Measurements from ENCODE around the gene B3GNT7. TPM values are rescaled to one million over a fixed set of nuclear protein-coding genes. Genes with fewer than 3 reads are reported as not detected.
A peak's percentile ranks its signal among the peaks of the same experiment; 100 is the strongest.

B3GNT7 gene
- total RNA-seq, 1 donor from 2014 or later = 0.79 TPM

- TF ChIP-seq CTCF (conservative IDR thresholded peaks at IDR 0.05) = no peak
- DNase-seq (ENCODE audit: low read depth, low spot score) = no peak
- H3K9me3 Mint-ChIP-seq = peaks cover 2% of the 10 kb centered on the region
- no peaks in the 10 kb centered on the region for H3K36me3 Mint-ChIP-seq (ENCODE audit: low read depth)
- peaks cover 18% of the 10 kb centered on the region for H3K27me3 Mint-ChIP-seq (ENCODE audit: low read depth)
- peak overlapping the region; percentile 84 for H3K27ac Mint-ChIP-seq (ENCODE audit: unreplicated experiment)
- peaks cover 8% of the 10 kb centered on the region for H3K4me1 Mint-ChIP-seq
- no peak overlapping the region for H3K4me3 Mint-ChIP-seq
Measured at GRCh38 chr2:231379266-231380215, 16.0 kb upstream of the B3GNT7 start.

- no peak for DNase-seq (ENCODE audit: low read depth, low spot score)
- H3K4me3 Mint-ChIP-seq = no peak overlapping the region
- peaks cover 17% of the 10 kb centered on the region for H3K27me3 Mint-ChIP-seq (ENCODE audit: low read depth)
- peak overlapping the region; percentile 62 for H3K27ac Mint-ChIP-seq (ENCODE audit: unreplicated experiment)
- no peak for TF ChIP-seq CTCF (conservative IDR thresholded peaks at IDR 0.05)
- H3K4me1 Mint-ChIP-seq = peaks cover 8% of the 10 kb centered on the region
- peaks cover 6% of the 10 kb centered on the region for H3K9me3 Mint-ChIP-seq
- peaks cover 3% of the 10 kb centered on the region for H3K36me3 Mint-ChIP-seq (ENCODE audit: low read depth)
Measured at GRCh38 chr2:231380307-231380706, 15.2 kb upstream of the B3GNT7 start.

- Mint-ChIP-seq H3K4me1 (peaks cover 8% of the 10 kb centered on the region), H3K9me3 (peaks cover 6% of the 10 kb centered on the region), H3K36me3 (ENCODE audit: low read depth) (peaks cover 9% of the 10 kb centered on the region), H3K4me3 (no peak overlapping the region), H3K27ac (ENCODE audit: unreplicated experiment) (peak overlapping the region; percentile 62), H3K27me3 (ENCODE audit: low read depth) (peaks cover 10% of the 10 kb centered on the region)
- DNase-seq (ENCODE audit: low read depth, low spot score) = no peak
- TF ChIP-seq CTCF (conservative IDR thresholded peaks at IDR 0.05) = no peak
Measured at GRCh38 chr2:231380991-231381847, 14.3 kb upstream of the B3GNT7 start.

- H3K27me3 Mint-ChIP-seq (ENCODE audit: low read depth) = peaks cover 1% of the 10 kb centered on the region
- no peak overlapping the region for H3K27ac Mint-ChIP-seq (ENCODE audit: unreplicated experiment)
- H3K36me3 Mint-ChIP-seq (ENCODE audit: low read depth) = peaks cover 9% of the 10 kb centered on the region
- no peak for TF ChIP-seq CTCF (conservative IDR thresholded peaks at IDR 0.05)
- H3K4me3 Mint-ChIP-seq = no peak overlapping the region
- H3K4me1 Mint-ChIP-seq = peaks cover 4% of the 10 kb centered on the region
- peaks cover 5% of the 10 kb centered on the region for H3K9me3 Mint-ChIP-seq
- no peak for DNase-seq (ENCODE audit: low read depth, low spot score)
Measured at GRCh38 chr2:231382116-231382515, 13.4 kb upstream of the B3GNT7 start.

GRCh38 chr2:231383416-231384108 lies 11.9 kb upstream of the B3GNT7 start:
- H3K27ac Mint-ChIP-seq (ENCODE audit: unreplicated experiment) = no peak overlapping the region
- no peaks in the 10 kb centered on the region for H3K27me3 Mint-ChIP-seq (ENCODE audit: low read depth)
- H3K9me3 Mint-ChIP-seq = peaks cover 4% of the 10 kb centered on the region
- H3K36me3 Mint-ChIP-seq (ENCODE audit: low read depth) = peaks cover 9% of the 10 kb centered on the region
- no peak overlapping the region for H3K4me3 Mint-ChIP-seq
- DNase-seq (ENCODE audit: low read depth, low spot score) = no peak
- H3K4me1 Mint-ChIP-seq = peaks cover 6% of the 10 kb centered on the region
- no peak for TF ChIP-seq CTCF (conservative IDR thresholded peaks at IDR 0.05)
